GM12875 (cell line): ENCODE measurements around the gene STIM1.

Experiments used
- H3K4me3 ChIP-seq: one replicate; pipeline ENCODE4 v1.5.1; 2011; ENCODE audit warnings: low read depth, low read length, control low read depth
- CTCF ChIP-seq: IDR thresholded peaks from 2 replicates; pipeline ENCODE4 v1.5.1; 2011; ENCODE audit warnings: low read depth, mild to moderate bottlenecking, control low read depth, inconsistent platforms, low read length, moderate library complexity, borderline replicate concordance; ENCODE audit not compliant: insufficient read depth

STIM1 gene

GRCh38 chr11:3907590-3907989 is 52.1 kb downstream of the STIM1 start:
- no peak overlapping the region for H3K4me3 ChIP-seq
- TF ChIP-seq CTCF: no peak

GRCh38 chr11:3909901-3910300 is 54.4 kb downstream of the STIM1 start:
- H3K4me3 ChIP-seq: no peak overlapping the region
- no peak for TF ChIP-seq CTCF

- no peak for TF ChIP-seq CTCF
- no peak overlapping the region for H3K4me3 ChIP-seq
Measured at GRCh38 chr11:3911908-3912505, 56.5 kb downstream of the STIM1 start.

GRCh38 chr11:3913921-3914320 is 58.5 kb downstream of the STIM1 start:
- TF ChIP-seq CTCF: no peak
- H3K4me3 ChIP-seq: no peak overlapping the region

- H3K4me3 ChIP-seq: no peak overlapping the region
- no peak for TF ChIP-seq CTCF
Measured at GRCh38 chr11:3914805-3915204, 59.3 kb downstream of the STIM1 start.

- TF ChIP-seq CTCF: no peak
- no peak overlapping the region for H3K4me3 ChIP-seq
Measured at GRCh38 chr11:3916962-3917361, 61.5 kb downstream of the STIM1 start.

- TF ChIP-seq CTCF: no peak
- H3K4me3 ChIP-seq: no peak overlapping the region
Measured at GRCh38 chr11:3920148-3920852, 64.8 kb downstream of the STIM1 start.
